Lower leg skin (tissue), 4 donors: Measurements from ENCODE around the gene TAF1C. TPM values are rescaled to one million over a fixed set of nuclear protein-coding genes. Genes with fewer than 3 reads are reported as not detected.

Experiments used
- DNase-seq, 2 donors: peaks; one replicate each; pipeline ENCODE4 v3.0.0-alpha.2; 2019; ENCODE audit warnings: low spot score in 2 of 2
- H3K4me3 ChIP-seq: fragments of 200-600 bp; sonication (generic); 2 replicates; pipeline ENCODE4 v1.5.1; 2017; ENCODE audit warnings: mild to moderate bottlenecking, low read depth; ENCODE audit not compliant: poor library complexity, severe bottlenecking
- POLR2A ChIP-seq, 2 donors: fragments of 450-650 bp; IDR thresholded peaks; one replicate each; pipeline ENCODE4 v1.6.1; 2016 to 2017; ENCODE audit warnings: antibody characterized with exemption in 2 of 2, mild to moderate bottlenecking in 1 of 2, moderate library complexity in 1 of 2
- WGBS, 2 donors: methylation state at CpG; one replicate each; pipeline ENCODE4 v1.1.5; 2018; 5-methylcytosine and 5-hydroxymethylcytosine counted together
- intact Hi-C: fragments of 100-400 bp; cut with DNase I; formaldehyde crosslinking; loops from one replicate; pipeline ENCODE4 v1.15.0; 2023; ENCODE audit warnings: low total_unique reads
- total RNA-seq, 4 donors: library from RNA; depleted of rRNA; stranded (reverse); fragments of >200 nt; gene quantifications; one replicate each; pipeline ENCODE4 v1.1.0, GENCODE V29; 2016
- TF ChIP-seq, protein P1 (sequence below), 3 donors: fragments of 450-650 bp; IDR thresholded peaks; one replicate each; pipeline ENCODE4 v1.5.1; 2016; ENCODE audit warnings: antibody characterized with exemption in 3 of 3, mild to moderate bottlenecking in 3 of 3, moderate library complexity in 2 of 3

TAF1C gene
- total RNA-seq, 4 donors from 2014 or later: 35.8 to 41.8 (median 36.5) TPM

GRCh38 chr16:84166796-84167695, 19.8 kb downstream of the TAF1C start:
- intact Hi-C loops: no loop called here
- WGBS, 2 donors: 83 to 84% methylated on average over 13 of the region's 13 CpGs
- DNase-seq: no peak
- TF ChIP-seq POLR2A (IDR thresholded peaks at IDR 0.05): no peak
- TF ChIP-seq, protein P1, sequence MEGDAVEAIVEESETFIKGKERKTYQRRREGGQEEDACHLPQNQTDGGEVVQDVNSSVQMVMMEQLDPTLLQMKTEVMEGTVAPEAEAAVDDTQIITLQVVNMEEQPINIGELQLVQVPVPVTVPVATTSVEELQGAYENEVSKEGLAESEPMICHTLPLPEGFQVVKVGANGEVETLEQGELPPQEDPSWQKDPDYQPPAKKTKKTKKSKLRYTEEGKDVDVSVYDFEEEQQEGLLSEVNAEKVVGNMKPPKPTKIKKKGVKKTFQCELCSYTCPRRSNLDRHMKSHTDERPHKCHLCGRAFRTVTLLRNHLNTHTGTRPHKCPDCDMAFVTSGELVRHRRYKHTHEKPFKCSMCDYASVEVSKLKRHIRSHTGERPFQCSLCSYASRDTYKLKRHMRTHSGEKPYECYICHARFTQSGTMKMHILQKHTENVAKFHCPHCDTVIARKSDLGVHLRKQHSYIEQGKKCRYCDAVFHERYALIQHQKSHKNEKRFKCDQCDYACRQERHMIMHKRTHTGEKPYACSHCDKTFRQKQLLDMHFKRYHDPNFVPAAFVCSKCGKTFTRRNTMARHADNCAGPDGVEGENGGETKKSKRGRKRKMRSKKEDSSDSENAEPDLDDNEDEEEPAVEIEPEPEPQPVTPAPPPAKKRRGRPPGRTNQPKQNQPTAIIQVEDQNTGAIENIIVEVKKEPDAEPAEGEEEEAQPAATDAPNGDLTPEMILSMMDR (IDR thresholded peaks at IDR 0.05): no peak
- no peak overlapping the region for H3K4me3 ChIP-seq

GRCh38 chr16:84165746-84166145, 21.1 kb downstream of the TAF1C start:
- 89 to 90% methylated on average over 7 of the region's 7 CpGs for WGBS, 2 donors
- TF ChIP-seq, protein P1 (IDR thresholded peaks at IDR 0.05): no peak
- no peak for TF ChIP-seq POLR2A (IDR thresholded peaks at IDR 0.05)
- no peak for DNase-seq
- no peak overlapping the region for H3K4me3 ChIP-seq
- intact Hi-C loops: no loop called here

- no peak overlapping the region for H3K4me3 ChIP-seq
- DNase-seq: no peak
- no peak for TF ChIP-seq POLR2A (IDR thresholded peaks at IDR 0.05)
- TF ChIP-seq, protein P1 (IDR thresholded peaks at IDR 0.05): no peak
- intact Hi-C loops: no loop called here
- 59 to 63% methylated on average over 3 of the region's 3 CpGs for WGBS, 2 donors
These were observed 25.1 kb downstream of the TAF1C start for GRCh38 chr16:84161801-84162200.

DNA sequence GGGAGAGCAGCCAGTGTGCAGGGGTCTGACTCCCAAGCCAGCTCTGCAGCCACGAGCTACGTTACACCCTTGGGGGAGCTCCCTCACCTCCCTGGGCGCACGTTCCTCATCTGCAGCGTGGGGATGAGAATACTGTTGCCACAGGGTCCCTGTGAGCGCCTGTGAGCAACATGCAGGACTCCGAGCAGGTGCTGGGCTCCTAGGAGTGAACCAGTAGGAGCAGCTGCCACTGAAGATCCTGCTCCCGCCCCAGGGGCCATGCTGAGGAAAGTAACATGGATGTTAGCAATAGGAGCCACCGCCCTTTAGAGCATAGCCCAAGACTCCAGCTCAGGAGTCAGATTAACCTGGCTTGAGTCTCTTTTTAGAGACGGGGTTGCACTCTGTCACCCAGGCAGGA, 25.8 kb downstream of the TAF1C start:
- H3K4me3 ChIP-seq: no peak overlapping the region
- WGBS, 2 donors: 78 to 79% methylated on average over 10 of the region's 10 CpGs

DNA sequence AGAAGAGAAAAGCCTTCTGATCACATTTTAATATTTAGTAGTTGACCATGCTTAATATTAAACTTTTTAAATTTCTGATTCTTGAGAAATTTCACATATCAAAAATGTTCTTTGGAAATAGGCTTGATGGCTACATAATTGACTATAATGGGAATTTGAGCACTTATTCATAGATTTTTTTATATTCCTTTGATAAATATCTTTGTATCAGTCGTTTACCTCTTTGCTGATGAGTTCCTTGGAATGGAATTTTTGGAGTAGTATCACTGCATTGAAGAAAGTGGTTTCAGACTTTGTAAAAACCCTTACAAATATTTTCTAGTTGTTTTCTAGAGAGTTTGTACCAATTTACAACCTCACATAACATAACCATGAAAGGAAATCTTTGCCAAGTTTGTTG, 27.1 kb downstream of the TAF1C start:
- TF ChIP-seq, protein P1 (IDR thresholded peaks at IDR 0.05): no peak
- no peak for TF ChIP-seq POLR2A (IDR thresholded peaks at IDR 0.05)
- no peak overlapping the region for H3K4me3 ChIP-seq
- DNase-seq: no peak
- 42% methylated on average over 1 of the region's 1 CpG for WGBS, 2 donors
- intact Hi-C loops: no loop called here

More for the DNA sequence above, 25.8 kb downstream of the TAF1C start:
- TF ChIP-seq POLR2A (IDR thresholded peaks at IDR 0.05): no peak
- TF ChIP-seq, protein P1 (IDR thresholded peaks at IDR 0.05): no peak
- intact Hi-C loops: no loop called here
- DNase-seq: no peak
